Measurements from ENCODE around the gene ABCC2.
"Not testable (repeated sequence)": the region's sequence is repeated elsewhere in the genome, so short reads cannot be mapped to it uniquely, and the experiment has no call there.

ABCC2 gene

GRCh38 chr10:99809931-99810615 lies 27.6 kb downstream of the ABCC2 start:
- DNase-seq = no peak

- no peak for DNase-seq
Observed at GRCh38 chr10:99812177-99812576, 29.7 kb downstream of the ABCC2 start.

- DNase-seq = no peak
Observed at GRCh38 chr10:99814143-99814542, 31.7 kb downstream of the ABCC2 start.

GRCh38 chr10:99815621-99816020 lies 33.2 kb downstream of the ABCC2 start:
- DNase-seq = no peak

GRCh38 chr10:99827936-99828335 lies 45.5 kb downstream of the ABCC2 start:
- DNase-seq = no peak

- no peak for DNase-seq
Observed at GRCh38 chr10:99828464-99828863, 46.0 kb downstream of the ABCC2 start.

GRCh38 chr10:99832439-99832838 lies 50.0 kb downstream of the ABCC2 start:
- DNase-seq = no peak

GRCh38 chr10:99834410-99834809 lies 52.0 kb downstream of the ABCC2 start:
- DNase-seq = no peak

GRCh38 chr10:99835947-99836346 lies 53.5 kb downstream of the ABCC2 start:
- no peak for DNase-seq

GRCh38 chr10:99836711-99837110 lies 54.3 kb downstream of the ABCC2 start:
- no peak for DNase-seq

- not testable (repeated sequence) for DNase-seq
Observed at GRCh38 chr10:99840859-99841258, 58.4 kb downstream of the ABCC2 start.

GRCh38 chr10:99841746-99842145 lies 59.3 kb downstream of the ABCC2 start:
- no peak for DNase-seq

GRCh38 chr10:99843310-99843709 lies 60.9 kb downstream of the ABCC2 start:
- no peak for DNase-seq

- no peak for DNase-seq
Observed at GRCh38 chr10:99844433-99844955, 62.1 kb downstream of the ABCC2 start.

- DNase-seq = peak; percentile 69
Observed at GRCh38 chr10:99845837-99846382, 63.5 kb downstream of the ABCC2 start.

- DNase-seq = no peak
Observed at GRCh38 chr10:99849057-99849456, 66.6 kb downstream of the ABCC2 start.

- no peak for DNase-seq
Observed at GRCh38 chr10:99849536-99849935, 67.1 kb downstream of the ABCC2 start.

- DNase-seq = no peak
Observed at GRCh38 chr10:99850021-99850766, 67.8 kb downstream of the ABCC2 start.

GRCh38 chr10:99850767-99851340 lies 68.4 kb downstream of the ABCC2 start:
- DNase-seq = no peak

- DNase-seq = no peak
Observed at GRCh38 chr10:99851825-99852224, 69.4 kb downstream of the ABCC2 start.

- no peak for DNase-seq
Observed at GRCh38 chr10:99852481-99853213, 70.2 kb downstream of the ABCC2 start.

- DNase-seq = no peak
Observed at GRCh38 chr10:99853655-99854054, 71.2 kb downstream of the ABCC2 start.

- DNase-seq = no peak
Observed at GRCh38 chr10:99854860-99855259, 72.4 kb downstream of the ABCC2 start.
